GM19324 (cell line): ENCODE results near the gene ZNF385C.

Experiments used
- ATAC-seq: cut with Tn5 transposase; IDR thresholded peaks from one replicate; pipeline ENCODE4 v1.9.1; 2021; ENCODE audit warnings: mild to moderate bottlenecking, moderate library complexity; ENCODE audit not compliant: unreplicated experiment, low FRiP score

ZNF385C gene

DNA sequence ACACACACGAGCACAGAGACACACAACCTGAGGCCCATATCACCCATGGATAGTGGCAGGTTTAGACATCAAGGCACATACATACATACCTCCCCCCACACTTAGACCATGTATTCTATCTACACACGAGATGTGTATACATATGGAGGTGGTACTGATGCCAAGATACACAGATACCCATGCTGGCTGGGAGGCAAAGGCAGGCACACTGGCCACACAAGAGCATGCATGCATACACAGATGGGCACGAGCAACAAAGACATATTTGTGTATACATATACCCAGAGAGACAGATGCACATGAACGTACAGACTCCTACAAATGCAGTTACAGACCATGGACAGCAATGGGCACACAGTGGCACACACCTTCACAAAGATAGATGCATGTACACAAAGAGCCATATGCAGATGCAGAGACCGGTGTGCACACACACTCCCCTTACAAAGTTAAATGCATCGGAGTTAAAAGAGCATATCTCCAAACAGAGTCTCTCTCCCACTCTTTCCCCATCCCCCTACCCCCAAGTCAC lies 45.9 kb downstream of the ZNF385C start:
- no peak for ATAC-seq

GRCh38 chr17:42051645-42052044 lies 46.6 kb downstream of the ZNF385C start:
- no peak for ATAC-seq

GRCh38 chr17:42051013-42051400 lies 47.3 kb downstream of the ZNF385C start:
- ATAC-seq, result no peak

- ATAC-seq, result no peak
Measured at GRCh38 chr17:42050393-42051012, 47.8 kb downstream of the ZNF385C start, which contains the start of gene C17orf113. C17orf113 (minus strand) TSS chr17:42050601; CDS start chr17:42043376, 7,225 bp downstream.

GRCh38 chr17:42049834-42050392 lies 48.4 kb downstream of the ZNF385C start:
- no peak for ATAC-seq

GRCh38 chr17:42047343-42047742 lies 50.9 kb downstream of the ZNF385C start:
- no peak for ATAC-seq

GRCh38 chr17:42045719-42046118 lies 52.6 kb downstream of the ZNF385C start:
- no peak for ATAC-seq

DNA sequence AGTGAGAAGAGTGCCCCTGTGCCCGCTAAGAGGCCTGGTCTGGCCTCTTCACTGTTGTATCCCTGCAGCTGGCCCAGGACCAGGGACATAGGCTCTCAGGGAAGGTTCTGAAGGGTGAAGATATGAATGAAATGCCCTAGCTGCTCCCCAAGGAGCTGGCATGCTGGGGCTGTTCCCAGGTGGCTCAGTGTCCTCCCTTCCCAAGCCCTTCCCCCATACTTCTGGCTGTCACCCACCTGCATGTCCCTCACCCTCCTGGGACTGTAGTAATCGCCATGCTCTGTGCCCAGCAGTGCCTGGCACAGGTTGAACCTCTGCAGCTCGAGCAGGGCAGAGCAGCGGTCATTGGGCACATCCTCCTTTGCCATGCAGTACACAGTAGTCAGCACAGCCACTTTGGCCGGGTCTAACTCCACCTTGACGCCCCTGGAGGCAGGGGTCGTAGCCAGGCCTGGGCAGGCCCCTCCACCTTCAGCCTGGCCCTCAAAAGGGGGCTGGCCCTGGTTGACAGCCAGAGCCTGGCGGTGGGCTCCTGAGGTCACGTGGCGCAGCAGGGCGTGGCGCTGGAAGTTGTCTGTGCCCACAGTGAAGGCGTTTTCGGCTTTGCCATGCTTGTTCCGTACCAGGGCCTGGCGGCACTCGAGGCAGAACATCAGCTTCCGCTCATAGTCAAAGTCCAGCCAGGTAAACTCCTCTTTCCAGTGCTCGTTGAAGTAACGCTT lies 55.5 kb downstream of the ZNF385C start:
- no peak for ATAC-seq

DNA sequence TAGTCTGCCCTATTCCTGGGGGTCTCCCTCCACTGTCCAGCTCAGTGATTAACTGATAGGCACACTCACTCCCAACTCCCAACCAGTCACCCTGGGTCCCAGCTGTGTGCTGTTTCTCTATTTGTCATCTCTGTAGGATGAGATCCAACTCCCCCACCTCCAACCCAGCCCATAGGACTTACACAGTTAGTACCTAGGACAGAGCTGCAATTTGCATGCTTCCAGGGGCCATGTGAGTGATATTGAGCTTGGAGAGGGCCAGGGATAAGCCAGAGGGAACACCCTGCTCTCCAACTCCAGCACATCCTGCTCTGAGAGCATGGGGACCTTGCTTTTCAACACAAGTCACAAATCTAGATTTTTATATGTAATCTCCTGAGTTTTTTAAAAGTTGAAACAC lies 56.7 kb downstream of the ZNF385C start:
- no peak for ATAC-seq

- no peak for ATAC-seq
Measured at GRCh38 chr17:42040818-42041217, 57.5 kb downstream of the ZNF385C start.

DNA sequence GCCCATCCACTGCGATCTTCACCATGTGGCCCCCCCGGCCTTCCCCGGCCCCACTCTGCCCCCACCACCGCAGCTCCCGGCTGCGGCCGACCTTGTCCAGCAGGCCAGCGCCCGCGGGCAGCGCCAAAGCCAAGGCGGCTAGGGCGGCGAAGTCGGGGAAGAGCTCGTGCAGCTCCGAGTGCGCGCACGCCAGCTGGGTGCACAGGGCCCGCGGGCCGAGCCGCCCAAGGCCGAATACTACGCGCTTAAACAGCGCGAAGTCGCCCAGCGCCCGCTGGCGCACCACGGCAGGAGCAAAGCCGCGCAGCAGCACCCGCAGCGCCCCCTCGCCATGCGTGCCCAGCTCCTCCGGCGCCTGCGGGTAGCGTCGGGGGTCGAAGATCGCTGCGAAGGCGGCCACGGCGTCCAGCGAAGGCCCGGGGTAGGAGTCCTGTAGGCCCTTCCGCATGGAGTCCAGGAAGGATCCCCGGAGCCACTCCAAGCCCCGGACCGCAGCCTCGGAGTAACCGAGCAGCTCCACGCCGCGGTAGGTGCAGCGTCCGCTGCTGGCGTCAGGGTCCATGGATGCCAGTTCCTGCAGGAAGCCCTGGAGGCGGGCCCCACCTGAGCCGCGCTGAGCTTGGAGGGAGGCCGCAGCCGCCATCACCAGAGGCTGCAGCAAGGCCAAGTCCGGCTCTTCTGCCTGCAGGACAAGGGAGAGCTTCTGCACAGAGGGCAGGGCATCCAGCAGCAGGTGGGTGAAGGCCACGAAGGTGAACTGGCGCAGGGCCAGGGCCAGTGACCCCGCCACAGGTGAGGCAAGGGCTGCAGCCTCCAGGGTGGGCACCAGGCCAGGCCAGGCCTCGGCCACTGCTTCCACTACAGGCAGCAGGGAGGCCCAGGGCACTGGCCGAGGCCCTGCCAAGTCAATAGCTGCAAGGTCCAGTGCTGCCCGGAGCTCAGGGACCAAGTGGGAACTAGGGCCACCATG lies 58.2 kb downstream of the ZNF385C start:
- no peak for ATAC-seq

DNA sequence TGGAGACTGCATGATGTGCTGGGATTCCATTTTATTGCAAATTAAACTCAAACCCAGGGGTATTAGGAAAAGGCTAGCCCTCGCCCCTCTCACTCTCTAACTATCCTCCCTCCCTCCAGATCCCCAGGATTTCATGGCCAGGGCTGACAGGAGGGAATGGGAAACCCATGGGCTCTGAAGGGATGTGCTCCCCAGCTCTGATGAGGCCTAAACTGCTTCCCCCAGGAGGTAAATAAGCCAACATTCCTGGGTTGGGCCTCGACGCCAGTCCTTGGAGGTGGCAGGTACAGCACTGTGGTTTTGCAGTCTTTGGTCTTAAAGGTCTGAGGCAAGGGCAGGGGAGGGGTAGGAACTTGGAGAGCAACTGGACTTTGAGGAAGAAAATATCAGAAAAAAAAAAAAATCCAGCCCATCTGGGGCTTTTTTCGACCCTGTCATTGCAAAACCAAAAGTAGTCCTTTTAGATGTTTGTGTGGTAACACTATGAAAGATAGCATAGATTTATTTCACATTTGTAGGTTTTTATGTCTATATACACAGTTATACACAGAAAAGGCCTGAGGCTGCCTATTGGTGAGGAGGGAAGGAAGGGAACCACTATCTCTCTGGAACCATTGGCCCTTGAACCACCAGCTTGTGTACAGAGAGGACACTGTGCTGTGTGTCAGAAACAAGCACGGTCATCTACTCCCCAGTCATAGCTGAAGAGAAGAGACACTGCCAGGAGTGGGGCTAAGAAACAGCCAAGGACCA lies 59.9 kb downstream of the ZNF385C start:
- ATAC-seq, result no peak

GRCh38 chr17:42034059-42034458 lies 64.2 kb downstream of the ZNF385C start:
- no peak for ATAC-seq

GRCh38 chr17:42031584-42031983 lies 66.7 kb downstream of the ZNF385C start:
- no peak for ATAC-seq

GRCh38 chr17:42028791-42029127 lies 69.5 kb downstream of the ZNF385C start:
- no peak for ATAC-seq

DNA sequence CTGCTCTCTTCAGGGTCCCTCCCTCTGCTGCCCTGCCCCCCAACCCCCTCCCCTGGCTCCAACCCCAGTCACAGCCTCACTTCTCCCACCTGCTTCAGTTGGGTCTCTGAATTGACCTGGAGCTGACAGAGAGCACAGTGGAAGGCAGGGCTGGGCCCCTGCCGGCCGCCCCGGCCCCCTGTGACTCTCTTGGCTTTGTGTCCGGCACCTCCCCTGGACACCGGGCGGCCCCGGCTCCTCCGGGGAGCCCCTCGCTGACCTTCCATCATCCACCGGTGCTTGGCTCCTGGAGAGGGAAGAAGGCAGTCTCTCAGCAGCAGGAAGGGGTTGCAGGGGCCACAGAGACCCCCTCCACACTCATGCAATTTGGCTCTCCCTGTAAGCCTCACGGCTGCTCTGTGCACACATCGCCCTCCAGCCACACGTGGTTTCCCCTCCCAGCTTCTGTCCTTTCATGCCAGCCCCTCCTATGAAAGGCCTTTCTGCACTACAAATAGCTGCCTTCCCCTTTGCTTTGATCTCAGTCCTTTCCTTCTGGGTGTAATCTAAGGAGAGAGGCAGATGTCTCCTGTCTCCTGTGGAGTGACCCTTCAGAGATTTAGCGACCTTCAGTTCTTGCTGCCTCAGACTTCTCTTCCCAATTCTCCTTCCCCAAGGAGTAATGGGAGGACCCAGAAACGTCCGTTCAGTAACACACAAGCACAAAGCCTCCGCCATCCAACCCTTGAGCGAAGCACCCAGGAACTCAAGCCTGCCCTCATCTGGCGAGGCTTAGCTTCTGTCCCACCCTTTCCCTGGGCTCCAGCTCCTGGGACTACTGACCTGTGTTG lies 70.1 kb downstream of the ZNF385C start:
- no peak for ATAC-seq

GRCh38 chr17:42027590-42027889 lies 70.7 kb downstream of the ZNF385C start:
- no peak for ATAC-seq

GRCh38 chr17:42026857-42027589 lies 71.2 kb downstream of the ZNF385C start:
- no peak for ATAC-seq

GRCh38 chr17:42025936-42026335 lies 72.3 kb downstream of the ZNF385C start:
- no peak for ATAC-seq
